ENCODE measurements around the gene BBS1.

GRCh38 chr11:66488957-66489356 is 21.5 kb upstream of the BBS1 start:
- TF ChIP-seq POLR2A (IDR thresholded peaks at IDR 0.05; ENCODE audit: low read length) (no peak), GATA1 (IDR thresholded peaks at IDR 0.05; ENCODE audit: low read depth, low read length) (no peak)

All from erythroblast (primary cell).